ENCODE results near the gene PRRX2. TPM values are rescaled to one million over a fixed set of nuclear protein-coding genes. Genes with fewer than 3 reads are reported as not detected.

The PRRX2 gene
- total and polyA plus RNA-seq, 2 experiments from 2014 or later: 9.7 to 23.0 TPM

DNA sequence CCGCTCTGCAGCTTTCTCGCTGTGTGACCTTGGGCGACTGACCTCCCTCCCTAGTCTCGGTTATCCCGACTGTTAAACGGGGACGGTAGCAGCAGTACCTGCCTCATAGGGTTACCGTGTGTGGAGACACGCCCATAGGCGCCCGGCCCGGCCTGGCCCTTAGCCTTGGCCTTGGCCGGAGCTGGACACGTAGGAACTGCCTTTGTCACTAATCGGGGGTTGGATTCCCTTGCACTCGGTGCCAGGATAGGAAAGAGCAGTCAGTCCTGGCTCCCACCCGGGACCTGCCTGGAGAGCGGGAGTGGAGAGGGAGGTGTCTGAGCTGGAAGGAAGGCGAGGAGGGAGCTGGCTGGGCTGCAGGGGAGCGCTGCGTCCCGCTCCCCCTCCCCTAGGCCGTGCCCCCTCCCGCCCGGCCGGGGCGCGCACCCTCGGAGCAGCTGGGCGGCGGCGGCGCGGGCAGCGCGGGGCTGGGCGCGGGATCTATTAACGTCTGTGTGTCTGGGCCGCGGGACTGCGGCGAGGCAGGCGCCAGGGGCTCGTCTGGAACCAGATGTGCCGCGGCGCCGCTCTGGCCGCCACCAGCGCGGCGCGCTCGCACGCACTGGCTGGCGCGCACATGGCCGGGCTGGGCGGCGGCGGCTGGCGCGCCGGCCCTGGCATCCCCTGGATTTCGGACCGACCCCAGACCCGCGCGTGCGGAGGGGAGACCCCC, 31.7 kb downstream of the PRRX2 start:
- no peaks in the 10 kb centered on the region for H3K9me3 ChIP-seq (ENCODE audit: low read depth)
- H3K36me3 ChIP-seq (replicated peaks; ENCODE audit: insufficient read depth, low read depth): no peaks in the 10 kb centered on the region
- TF ChIP-seq, protein P1, sequence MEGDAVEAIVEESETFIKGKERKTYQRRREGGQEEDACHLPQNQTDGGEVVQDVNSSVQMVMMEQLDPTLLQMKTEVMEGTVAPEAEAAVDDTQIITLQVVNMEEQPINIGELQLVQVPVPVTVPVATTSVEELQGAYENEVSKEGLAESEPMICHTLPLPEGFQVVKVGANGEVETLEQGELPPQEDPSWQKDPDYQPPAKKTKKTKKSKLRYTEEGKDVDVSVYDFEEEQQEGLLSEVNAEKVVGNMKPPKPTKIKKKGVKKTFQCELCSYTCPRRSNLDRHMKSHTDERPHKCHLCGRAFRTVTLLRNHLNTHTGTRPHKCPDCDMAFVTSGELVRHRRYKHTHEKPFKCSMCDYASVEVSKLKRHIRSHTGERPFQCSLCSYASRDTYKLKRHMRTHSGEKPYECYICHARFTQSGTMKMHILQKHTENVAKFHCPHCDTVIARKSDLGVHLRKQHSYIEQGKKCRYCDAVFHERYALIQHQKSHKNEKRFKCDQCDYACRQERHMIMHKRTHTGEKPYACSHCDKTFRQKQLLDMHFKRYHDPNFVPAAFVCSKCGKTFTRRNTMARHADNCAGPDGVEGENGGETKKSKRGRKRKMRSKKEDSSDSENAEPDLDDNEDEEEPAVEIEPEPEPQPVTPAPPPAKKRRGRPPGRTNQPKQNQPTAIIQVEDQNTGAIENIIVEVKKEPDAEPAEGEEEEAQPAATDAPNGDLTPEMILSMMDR (IDR thresholded peaks at IDR 0.05; ENCODE audit: poor library complexity): no peak
- TF ChIP-seq EZH2 (IDR thresholded peaks at IDR 0.05; ENCODE audit: borderline replicate concordance): no peak
- no peak for TF ChIP-seq EZH2phosphoT487 (IDR thresholded peaks at IDR 0.05; ENCODE audit: low read depth, severe bottlenecking, unreplicated experiment)
- peaks cover 13% of the 10 kb centered on the region for H3K79me2 ChIP-seq
- H3K27me3 ChIP-seq: peaks cover 41% of the 10 kb centered on the region
- peak overlapping the region; percentile 97 for H3K27ac ChIP-seq
- peak; percentile 87 for DNase-seq (ENCODE audit: low spot score)
- peak overlapping the region; percentile 80 for H3K4me2 ChIP-seq
- no peak overlapping the region for H2AFZ ChIP-seq
- no peaks in the 10 kb centered on the region for H4K20me1 ChIP-seq (ENCODE audit: insufficient read depth, poor library complexity, severe bottlenecking)
- peaks cover 38% of the 10 kb centered on the region for H3K4me1 ChIP-seq (ENCODE audit: insufficient read depth)
- no peaks in the 10 kb centered on the region for H3K9me2 ChIP-seq (replicated peaks; ENCODE audit: insufficient read depth)
- H3K4me3 ChIP-seq: no peak overlapping the region
- 6% methylated on average over 44 of the region's 71 CpGs for WGBS (ENCODE audit: low lambda C conversion rate, missing lambda C conversion rate)

DNA sequence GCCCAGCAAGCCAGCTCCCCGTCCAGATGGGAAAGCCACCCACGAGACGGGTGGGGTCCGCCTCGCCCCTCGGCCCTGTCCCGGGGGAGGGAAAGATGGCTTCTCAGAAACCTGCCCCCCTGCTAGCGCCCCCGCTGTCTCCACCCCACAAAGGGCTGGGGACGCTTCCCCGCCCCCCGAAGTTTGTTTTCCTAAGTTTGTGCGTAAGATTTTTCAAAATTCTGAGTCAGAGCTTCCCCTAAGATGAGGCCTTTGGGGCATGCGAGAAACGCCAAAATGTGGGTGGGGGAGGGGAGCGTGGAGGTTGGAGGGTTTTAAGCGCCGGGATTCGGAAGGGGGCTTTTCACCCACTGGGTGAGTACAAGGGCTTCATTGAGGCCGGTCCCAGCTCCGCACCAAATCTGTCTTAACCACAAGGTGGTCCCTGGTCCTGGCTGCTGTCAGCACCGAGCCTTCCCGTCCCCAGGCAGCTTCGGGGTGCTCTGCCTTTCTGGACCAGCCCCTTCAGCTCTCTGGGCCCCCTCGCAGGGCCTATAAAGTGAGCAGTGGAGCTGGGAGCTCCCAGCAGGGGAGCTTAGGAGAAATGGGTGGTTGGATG, 32.3 kb downstream of the PRRX2 start:
- peaks cover 10% of the 10 kb centered on the region for H3K79me2 ChIP-seq
- DNase-seq (ENCODE audit: low spot score): peak; percentile 75
- H3K4me3 ChIP-seq: no peak overlapping the region
- no peaks in the 10 kb centered on the region for H3K9me2 ChIP-seq (replicated peaks; ENCODE audit: insufficient read depth)
- WGBS (ENCODE audit: low lambda C conversion rate, missing lambda C conversion rate): 16% methylated on average over 16 of the region's 25 CpGs
- peaks cover 43% of the 10 kb centered on the region for H3K4me1 ChIP-seq (ENCODE audit: insufficient read depth)
- TF ChIP-seq EZH2 (IDR thresholded peaks at IDR 0.05; ENCODE audit: borderline replicate concordance): no peak
- TF ChIP-seq, protein P1 (IDR thresholded peaks at IDR 0.05; ENCODE audit: poor library complexity): no peak
- no peak for TF ChIP-seq EZH2phosphoT487 (IDR thresholded peaks at IDR 0.05; ENCODE audit: low read depth, severe bottlenecking, unreplicated experiment)
- H3K27ac ChIP-seq: peak overlapping the region; percentile 97
- H3K4me2 ChIP-seq: peak overlapping the region; percentile 80
- H3K36me3 ChIP-seq (replicated peaks; ENCODE audit: insufficient read depth, low read depth): no peaks in the 10 kb centered on the region
- H2AFZ ChIP-seq: no peak overlapping the region
- no peaks in the 10 kb centered on the region for H3K9me3 ChIP-seq (ENCODE audit: low read depth)
- H3K27me3 ChIP-seq: peaks cover 41% of the 10 kb centered on the region
- no peaks in the 10 kb centered on the region for H4K20me1 ChIP-seq (ENCODE audit: insufficient read depth, poor library complexity, severe bottlenecking)

DNA sequence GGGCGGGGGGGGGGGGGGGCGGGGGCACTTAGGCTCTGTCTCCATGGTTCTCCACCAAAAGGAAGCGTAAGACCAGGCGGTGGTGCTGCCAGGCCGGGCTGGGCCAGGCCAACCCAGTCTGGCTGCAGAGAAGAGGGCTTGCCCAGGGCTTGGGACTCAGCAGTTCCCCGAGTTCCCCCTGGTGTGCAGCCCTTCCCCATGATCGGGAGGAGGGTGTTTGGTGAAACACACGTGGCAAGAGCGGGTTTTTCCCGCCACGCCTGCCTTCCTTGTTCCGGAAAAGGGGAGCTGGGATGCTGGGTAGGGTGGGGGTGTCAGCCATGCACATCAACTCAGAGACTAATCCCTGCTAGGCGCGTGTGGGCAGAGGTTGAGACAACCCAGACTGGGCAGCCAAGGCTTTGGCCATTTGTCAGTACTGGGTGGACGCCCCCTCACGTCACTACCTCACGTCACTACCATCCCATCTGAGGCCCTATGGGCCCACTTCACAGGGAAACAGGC, 32.9 kb downstream of the PRRX2 start:
- Histone ChIP-seq H3K4me2 (peak overlapping the region; percentile 80), H3K9me3 (ENCODE audit: low read depth) (no peaks in the 10 kb centered on the region), H3K9me2 (replicated peaks; ENCODE audit: insufficient read depth) (no peaks in the 10 kb centered on the region), H3K4me3 (no peak overlapping the region), H3K79me2 (peaks cover 10% of the 10 kb centered on the region), H3K4me1 (ENCODE audit: insufficient read depth) (peaks cover 49% of the 10 kb centered on the region), H3K27me3 (peaks cover 41% of the 10 kb centered on the region), H3K36me3 (replicated peaks; ENCODE audit: insufficient read depth, low read depth) (no peaks in the 10 kb centered on the region), H2AFZ (no peak overlapping the region), H3K27ac (peak overlapping the region; percentile 97), H4K20me1 (ENCODE audit: insufficient read depth, poor library complexity, severe bottlenecking) (no peaks in the 10 kb centered on the region)
- 73% methylated on average over 11 of the region's 17 CpGs for WGBS (ENCODE audit: low lambda C conversion rate, missing lambda C conversion rate)
- DNase-seq (ENCODE audit: low spot score): no peak
- no peak for TF ChIP-seq EZH2phosphoT487 (IDR thresholded peaks at IDR 0.05; ENCODE audit: low read depth, severe bottlenecking, unreplicated experiment)
- TF ChIP-seq EZH2 (IDR thresholded peaks at IDR 0.05; ENCODE audit: borderline replicate concordance): no peak
- TF ChIP-seq, protein P1 (IDR thresholded peaks at IDR 0.05; ENCODE audit: poor library complexity): peak; percentile 3
